WTC11 (cell line): ENCODE results near the gene EGLN2. TPM values are rescaled to one million over a fixed set of nuclear protein-coding genes. Genes with fewer than 3 reads are reported as not detected.

ENCODE experiments used
- ATAC-seq: fragments of 200-7000 bp; cut with Tn5 transposase; 2 replicates; pipeline ENCODE4 v1.10.0; 2021; ENCODE audit warnings: mild to moderate bottlenecking, moderate library complexity
- CTCF ChIA-PET: fragments of 300-600 bp; sonication (Branson Sonifier 250); formaldehyde crosslinking; loops from one replicate; lab custom pipeline; 2021; ENCODE audit warnings: antibody characterized with exemption; lab: Charles Lee
- POLR2A ChIA-PET: fragments of 350-600 bp; sonication (Branson Sonifier 250); formaldehyde crosslinking; loops from one replicate; lab custom pipeline; 2021; ENCODE audit warnings: antibody characterized with exemption; lab: Charles Lee
- DNase-seq: peaks from one replicate; pipeline ENCODE4 v3.0.0; 2021; ENCODE audit warnings: low spot score
- H3K27ac Mint-ChIP-seq: 2 replicates; pipeline ENCODE4 v1.8.0; 2021; ENCODE audit warnings: mixed read lengths
- H3K27me3 Mint-ChIP-seq: 2 replicates; pipeline ENCODE4 v1.8.0; 2021; ENCODE audit warnings: low read depth, mild to moderate bottlenecking, moderate library complexity, mixed read lengths
- H3K36me3 Mint-ChIP-seq: 2 replicates; pipeline ENCODE4 v1.8.0; 2021; ENCODE audit warnings: mixed read lengths
- H3K4me1 Mint-ChIP-seq: 2 replicates; pipeline ENCODE4 v1.8.0; 2022; ENCODE audit warnings: mixed read lengths
- H3K4me3 Mint-ChIP-seq: 2 replicates; pipeline ENCODE4 v1.8.0; 2021; ENCODE audit warnings: mild to moderate bottlenecking, moderate library complexity, mixed read lengths
- H3K9me3 Mint-ChIP-seq: 2 replicates; pipeline ENCODE4 v1.8.0; 2021; ENCODE audit warnings: mixed read lengths
- ATF2 ChIP-seq: sonication (generic); formaldehyde crosslinking; IDR thresholded peaks from 2 replicates; pipeline ENCODE4 v1.8.1; 2022; ENCODE audit warnings: low read depth, missing genetic modification reagents, borderline replicate concordance
- GTF2I ChIP-seq: fragments of 250-450 bp; sonication (Bioruptor Pico); conservative IDR thresholded peaks from 2 replicates; pipeline ENCODE4 v1.4.0; 2021; ENCODE audit warnings: mild to moderate bottlenecking
- MXD4 ChIP-seq: fragments of 250-450 bp; sonication (Bioruptor Pico); IDR thresholded peaks from 2 replicates; pipeline ENCODE4 v1.8.0; 2021; ENCODE audit warnings: mild to moderate bottlenecking, moderate library complexity, borderline replicate concordance
- PRDM15 ChIP-seq: sonication (generic); formaldehyde crosslinking; IDR thresholded peaks from 2 replicates; pipeline ENCODE4 v1.8.0; 2022; ENCODE audit warnings: missing genetic modification reagents
- RELA ChIP-seq: sonication (generic); formaldehyde crosslinking; IDR thresholded peaks from 2 replicates; pipeline ENCODE4 v1.8.1; 2022; ENCODE audit warnings: missing genetic modification reagents, mild to moderate bottlenecking, borderline replicate concordance
- RORB ChIP-seq: fragments of 250-450 bp; sonication (Bioruptor Pico); IDR thresholded peaks from 2 replicates; pipeline ENCODE4 v1.9.0; 2021; ENCODE audit warnings: mild to moderate bottlenecking
- SMAD3 ChIP-seq: sonication (generic); formaldehyde crosslinking; IDR thresholded peaks from 2 replicates; pipeline ENCODE4 v1.8.0; 2022; ENCODE audit warnings: missing genetic modification reagents, mild to moderate bottlenecking, borderline replicate concordance
- ZNF121 ChIP-seq: sonication (generic); formaldehyde crosslinking; IDR thresholded peaks from 2 replicates; pipeline ENCODE4 v1.8.0; 2023; ENCODE audit warnings: missing genetic modification reagents
- ZNF219 ChIP-seq: sonication (generic); formaldehyde crosslinking; IDR thresholded peaks from 2 replicates; pipeline ENCODE4 v1.8.0; 2023; ENCODE audit warnings: missing genetic modification reagents, mild to moderate bottlenecking, borderline replicate concordance
- ZNF416 ChIP-seq: fragments of 250-450 bp; sonication (Bioruptor Pico); IDR thresholded peaks from 2 replicates; pipeline ENCODE4 v1.9.0; 2021; ENCODE audit warnings: mild to moderate bottlenecking, inconsistent platforms
- total RNA-seq: library from RNA; stranded (reverse); gene quantifications from 3 replicates; pipeline ENCODE4 v1.2.3, GENCODE V29; 2021
- TF ChIP-seq, protein P1 (sequence below): fragments of 250-450 bp; sonication (Bioruptor Pico); IDR thresholded peaks from 2 replicates; pipeline ENCODE4 v1.9.0; 2021; ENCODE audit warnings: mild to moderate bottlenecking
- TF ChIP-seq, protein P2 (sequence below): fragments of 200-600 bp; IDR thresholded peaks from 2 replicates; pipeline ENCODE4 v1.8.0; 2022; ENCODE audit warnings: antibody characterized with exemption
- TF ChIP-seq, protein P3 (sequence below): fragments of 250-450 bp; sonication (Bioruptor Pico); IDR thresholded peaks from 2 replicates; pipeline ENCODE4 v1.9.0; 2021; ENCODE audit warnings: mild to moderate bottlenecking, borderline replicate concordance
- TF ChIP-seq, protein P4 (sequence below): sonication (generic); formaldehyde crosslinking; IDR thresholded peaks from 2 replicates; pipeline ENCODE4 v1.8.1; 2023; ENCODE audit warnings: mild to moderate bottlenecking, moderate library complexity, missing genetic modification reagents
- TF ChIP-seq, protein P5 (sequence below): sonication (generic); formaldehyde crosslinking; IDR thresholded peaks from 2 replicates; pipeline ENCODE4 v1.8.0; 2023; ENCODE audit warnings: missing genetic modification reagents

EGLN2 gene
- total RNA-seq, 1 experiment from 2014 or later = 102 TPM

- Mint-ChIP-seq H3K4me1 (peaks cover 74% of the 10 kb centered on the region), H3K36me3 (peaks cover 18% of the 10 kb centered on the region), H3K4me3 (peak overlapping the region; percentile 35), H3K27ac (peak overlapping the region; percentile 95), H3K27me3 (no peaks in the 10 kb centered on the region; the same call in 1 of the 2 replicates), H3K9me3 (no peaks in the 10 kb centered on the region)
- DNase-seq = no peak
- no peak for ATAC-seq
- CTCF ChIA-PET = interaction anchor here (0.9 to 1.1 kb wide), 2 partner anchors 25 to 26 kb away, joined by 3 read pairs; partner anchors contain the start of gene RAB4B
- TF ChIP-seq ZNF416 (CRISPR knock-in tag) = no peak
- no peak for TF ChIP-seq GTF2I (CRISPR knock-in tag)
- TF ChIP-seq, protein P1, sequence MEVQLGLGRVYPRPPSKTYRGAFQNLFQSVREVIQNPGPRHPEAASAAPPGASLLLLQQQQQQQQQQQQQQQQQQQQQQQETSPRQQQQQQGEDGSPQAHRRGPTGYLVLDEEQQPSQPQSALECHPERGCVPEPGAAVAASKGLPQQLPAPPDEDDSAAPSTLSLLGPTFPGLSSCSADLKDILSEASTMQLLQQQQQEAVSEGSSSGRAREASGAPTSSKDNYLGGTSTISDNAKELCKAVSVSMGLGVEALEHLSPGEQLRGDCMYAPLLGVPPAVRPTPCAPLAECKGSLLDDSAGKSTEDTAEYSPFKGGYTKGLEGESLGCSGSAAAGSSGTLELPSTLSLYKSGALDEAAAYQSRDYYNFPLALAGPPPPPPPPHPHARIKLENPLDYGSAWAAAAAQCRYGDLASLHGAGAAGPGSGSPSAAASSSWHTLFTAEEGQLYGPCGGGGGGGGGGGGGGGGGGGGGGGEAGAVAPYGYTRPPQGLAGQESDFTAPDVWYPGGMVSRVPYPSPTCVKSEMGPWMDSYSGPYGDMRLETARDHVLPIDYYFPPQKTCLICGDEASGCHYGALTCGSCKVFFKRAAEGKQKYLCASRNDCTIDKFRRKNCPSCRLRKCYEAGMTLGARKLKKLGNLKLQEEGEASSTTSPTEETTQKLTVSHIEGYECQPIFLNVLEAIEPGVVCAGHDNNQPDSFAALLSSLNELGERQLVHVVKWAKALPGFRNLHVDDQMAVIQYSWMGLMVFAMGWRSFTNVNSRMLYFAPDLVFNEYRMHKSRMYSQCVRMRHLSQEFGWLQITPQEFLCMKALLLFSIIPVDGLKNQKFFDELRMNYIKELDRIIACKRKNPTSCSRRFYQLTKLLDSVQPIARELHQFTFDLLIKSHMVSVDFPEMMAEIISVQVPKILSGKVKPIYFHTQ = no peak
- no peak for TF ChIP-seq ATF2 (CRISPR knock-in tag)
- TF ChIP-seq, protein P2, sequence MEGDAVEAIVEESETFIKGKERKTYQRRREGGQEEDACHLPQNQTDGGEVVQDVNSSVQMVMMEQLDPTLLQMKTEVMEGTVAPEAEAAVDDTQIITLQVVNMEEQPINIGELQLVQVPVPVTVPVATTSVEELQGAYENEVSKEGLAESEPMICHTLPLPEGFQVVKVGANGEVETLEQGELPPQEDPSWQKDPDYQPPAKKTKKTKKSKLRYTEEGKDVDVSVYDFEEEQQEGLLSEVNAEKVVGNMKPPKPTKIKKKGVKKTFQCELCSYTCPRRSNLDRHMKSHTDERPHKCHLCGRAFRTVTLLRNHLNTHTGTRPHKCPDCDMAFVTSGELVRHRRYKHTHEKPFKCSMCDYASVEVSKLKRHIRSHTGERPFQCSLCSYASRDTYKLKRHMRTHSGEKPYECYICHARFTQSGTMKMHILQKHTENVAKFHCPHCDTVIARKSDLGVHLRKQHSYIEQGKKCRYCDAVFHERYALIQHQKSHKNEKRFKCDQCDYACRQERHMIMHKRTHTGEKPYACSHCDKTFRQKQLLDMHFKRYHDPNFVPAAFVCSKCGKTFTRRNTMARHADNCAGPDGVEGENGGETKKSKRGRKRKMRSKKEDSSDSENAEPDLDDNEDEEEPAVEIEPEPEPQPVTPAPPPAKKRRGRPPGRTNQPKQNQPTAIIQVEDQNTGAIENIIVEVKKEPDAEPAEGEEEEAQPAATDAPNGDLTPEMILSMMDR = no peak
- TF ChIP-seq, protein P3, sequence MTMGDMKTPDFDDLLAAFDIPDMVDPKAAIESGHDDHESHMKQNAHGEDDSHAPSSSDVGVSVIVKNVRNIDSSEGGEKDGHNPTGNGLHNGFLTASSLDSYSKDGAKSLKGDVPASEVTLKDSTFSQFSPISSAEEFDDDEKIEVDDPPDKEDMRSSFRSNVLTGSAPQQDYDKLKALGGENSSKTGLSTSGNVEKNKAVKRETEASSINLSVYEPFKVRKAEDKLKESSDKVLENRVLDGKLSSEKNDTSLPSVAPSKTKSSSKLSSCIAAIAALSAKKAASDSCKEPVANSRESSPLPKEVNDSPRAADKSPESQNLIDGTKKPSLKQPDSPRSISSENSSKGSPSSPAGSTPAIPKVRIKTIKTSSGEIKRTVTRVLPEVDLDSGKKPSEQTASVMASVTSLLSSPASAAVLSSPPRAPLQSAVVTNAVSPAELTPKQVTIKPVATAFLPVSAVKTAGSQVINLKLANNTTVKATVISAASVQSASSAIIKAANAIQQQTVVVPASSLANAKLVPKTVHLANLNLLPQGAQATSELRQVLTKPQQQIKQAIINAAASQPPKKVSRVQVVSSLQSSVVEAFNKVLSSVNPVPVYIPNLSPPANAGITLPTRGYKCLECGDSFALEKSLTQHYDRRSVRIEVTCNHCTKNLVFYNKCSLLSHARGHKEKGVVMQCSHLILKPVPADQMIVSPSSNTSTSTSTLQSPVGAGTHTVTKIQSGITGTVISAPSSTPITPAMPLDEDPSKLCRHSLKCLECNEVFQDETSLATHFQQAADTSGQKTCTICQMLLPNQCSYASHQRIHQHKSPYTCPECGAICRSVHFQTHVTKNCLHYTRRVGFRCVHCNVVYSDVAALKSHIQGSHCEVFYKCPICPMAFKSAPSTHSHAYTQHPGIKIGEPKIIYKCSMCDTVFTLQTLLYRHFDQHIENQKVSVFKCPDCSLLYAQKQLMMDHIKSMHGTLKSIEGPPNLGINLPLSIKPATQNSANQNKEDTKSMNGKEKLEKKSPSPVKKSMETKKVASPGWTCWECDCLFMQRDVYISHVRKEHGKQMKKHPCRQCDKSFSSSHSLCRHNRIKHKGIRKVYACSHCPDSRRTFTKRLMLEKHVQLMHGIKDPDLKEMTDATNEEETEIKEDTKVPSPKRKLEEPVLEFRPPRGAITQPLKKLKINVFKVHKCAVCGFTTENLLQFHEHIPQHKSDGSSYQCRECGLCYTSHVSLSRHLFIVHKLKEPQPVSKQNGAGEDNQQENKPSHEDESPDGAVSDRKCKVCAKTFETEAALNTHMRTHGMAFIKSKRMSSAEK (CRISPR knock-in tag) = no peak
- TF ChIP-seq MXD4 (CRISPR knock-in tag) = no peak
- TF ChIP-seq, protein P4, sequence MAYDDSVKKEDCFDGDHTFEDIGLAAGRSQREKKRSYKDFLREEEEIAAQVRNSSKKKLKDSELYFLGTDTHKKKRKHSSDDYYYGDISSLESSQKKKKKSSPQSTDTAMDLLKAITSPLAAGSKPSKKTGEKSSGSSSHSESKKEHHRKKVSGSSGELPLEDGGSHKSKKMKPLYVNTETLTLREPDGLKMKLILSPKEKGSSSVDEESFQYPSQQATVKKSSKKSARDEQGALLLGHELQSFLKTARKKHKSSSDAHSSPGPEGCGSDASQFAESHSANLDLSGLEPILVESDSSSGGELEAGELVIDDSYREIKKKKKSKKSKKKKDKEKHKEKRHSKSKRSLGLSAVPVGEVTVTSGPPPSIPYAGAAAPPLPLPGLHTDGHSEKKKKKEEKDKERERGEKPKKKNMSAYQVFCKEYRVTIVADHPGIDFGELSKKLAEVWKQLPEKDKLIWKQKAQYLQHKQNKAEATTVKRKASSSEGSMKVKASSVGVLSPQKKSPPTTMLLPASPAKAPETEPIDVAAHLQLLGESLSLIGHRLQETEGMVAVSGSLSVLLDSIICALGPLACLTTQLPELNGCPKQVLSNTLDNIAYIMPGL (CRISPR knock-in tag) = no peak
- no peak for TF ChIP-seq RELA (CRISPR knock-in tag)
- no peak for TF ChIP-seq ZNF121 (CRISPR knock-in tag)
- no peak for TF ChIP-seq RORB (CRISPR knock-in tag)
- no peak for TF ChIP-seq SMAD3 (CRISPR knock-in tag)
- TF ChIP-seq ZNF219 = no peak
- TF ChIP-seq, protein P5, sequence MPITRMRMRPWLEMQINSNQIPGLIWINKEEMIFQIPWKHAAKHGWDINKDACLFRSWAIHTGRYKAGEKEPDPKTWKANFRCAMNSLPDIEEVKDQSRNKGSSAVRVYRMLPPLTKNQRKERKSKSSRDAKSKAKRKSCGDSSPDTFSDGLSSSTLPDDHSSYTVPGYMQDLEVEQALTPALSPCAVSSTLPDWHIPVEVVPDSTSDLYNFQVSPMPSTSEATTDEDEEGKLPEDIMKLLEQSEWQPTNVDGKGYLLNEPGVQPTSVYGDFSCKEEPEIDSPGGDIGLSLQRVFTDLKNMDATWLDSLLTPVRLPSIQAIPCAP (CRISPR knock-in tag) = no peak
- TF ChIP-seq PRDM15 = no peak
- POLR2A ChIA-PET = interaction anchor here (0.7 to 1.0 kb wide), 2 partner anchors 25 to 86 kb away, joined by 3 read pairs; partner anchors contain the start of genes COQ8B, ITPKC and RAB4B
Measured at GRCh38 chr19:40803170-40803856, 4.3 kb downstream of the EGLN2 start.
